Osteoblast (primary cell): Measurements from ENCODE around the gene P4HA3. TPM values are rescaled to one million over a fixed set of nuclear protein-coding genes. Genes with fewer than 3 reads are reported as not detected.
A peak's percentile ranks its signal among the peaks of the same experiment; 100 is the strongest.

Experiments
- DNase-seq: peaks from one replicate; pipeline ENCODE4 v3.0.0; 2011; ENCODE audit warnings: low spot score, mixed read lengths; ENCODE audit not compliant: insufficient read length; ENCODE audit errors: missing footprints
- H2AFZ ChIP-seq: 2 replicates; pipeline ENCODE4 v1.6.0; 2011; ENCODE audit warnings: mild to moderate bottlenecking, low read length
- H3K27ac ChIP-seq: 2 replicates; pipeline ENCODE4 v1.5.1; 2011; ENCODE audit warnings: mild to moderate bottlenecking, low read depth, low read length, moderate library complexity
- H3K27me3 ChIP-seq: 2 replicates; pipeline ENCODE4 v1.6.0; 2012; ENCODE audit warnings: mild to moderate bottlenecking, control low read depth, inconsistent platforms, low read length, moderate library complexity; ENCODE audit not compliant: insufficient read depth
- H3K36me3 ChIP-seq: 2 replicates; pipeline ENCODE4 v1.5.1; 2011; ENCODE audit warnings: mild to moderate bottlenecking, low read length, control low read depth, moderate library complexity; ENCODE audit not compliant: insufficient read depth
- H3K4me1 ChIP-seq: 2 replicates; pipeline ENCODE4 v1.5.1; 2011; ENCODE audit warnings: mild to moderate bottlenecking, low read length, control low read depth, moderate library complexity; ENCODE audit not compliant: insufficient read depth
- H3K4me2 ChIP-seq: 2 replicates; pipeline ENCODE4 v1.6.0; 2011; ENCODE audit warnings: mild to moderate bottlenecking, low read length; ENCODE audit not compliant: insufficient read depth
- H3K4me3 ChIP-seq: fragments of 200-600 bp; sonication (generic); 3 replicates; pipeline ENCODE4 v1.5.1; 2012; ENCODE audit warnings: mild to moderate bottlenecking, low read length, inconsistent platforms; ENCODE audit not compliant: insufficient read depth
- H3K79me2 ChIP-seq: 2 replicates; pipeline ENCODE4 v1.6.0; 2012; ENCODE audit warnings: mild to moderate bottlenecking, low read length, control low read depth, inconsistent platforms; ENCODE audit not compliant: insufficient read depth
- H3K9me3 ChIP-seq: 2 replicates; pipeline ENCODE4 v1.5.1; 2011; ENCODE audit warnings: low read depth, low read length, control low read depth
- H4K20me1 ChIP-seq: 2 replicates; pipeline ENCODE4 v1.6.0; 2012; ENCODE audit warnings: mild to moderate bottlenecking, low read length, control low read depth; ENCODE audit not compliant: insufficient read depth
- total RNA-seq: library from RNA; depleted of rRNA; stranded (reverse); fragments of >200 nt; gene quantifications from 2 replicates; pipeline ENCODE4 v1.2.3, GENCODE V29; 2012
- TF ChIP-seq, protein P1 (sequence below): IDR thresholded peaks from 2 replicates; pipeline ENCODE4 v1.5.1; 2011; ENCODE audit warnings: mild to moderate bottlenecking, low read depth, low read length, moderate library complexity; ENCODE audit errors: extremely low read depth

P4HA3 gene
- total RNA-seq, 1 donor: 8.7 TPM

DNA sequence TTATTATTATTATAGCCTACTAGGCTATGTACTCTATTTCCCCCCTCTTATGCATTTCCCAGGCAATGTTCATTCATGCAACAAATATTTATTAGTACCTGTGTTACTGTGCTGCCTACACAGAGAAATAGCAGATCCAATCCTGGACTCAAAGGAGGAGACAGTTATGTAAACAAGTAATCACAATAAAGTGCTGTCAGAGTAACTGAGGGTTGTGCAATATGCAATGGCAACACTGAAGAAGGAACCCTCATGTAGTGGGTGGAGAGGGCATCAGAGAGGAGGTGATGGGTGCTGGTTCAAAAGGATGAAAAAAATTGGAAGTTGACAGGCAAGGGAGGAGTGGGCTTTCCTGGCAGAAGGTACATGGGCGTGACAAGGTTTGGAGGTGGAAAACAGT is 886 bp upstream of the P4HA3 start:
- H3K4me2 ChIP-seq: no peak overlapping the region
- no peak overlapping the region for H3K27ac ChIP-seq
- no peaks in the 10 kb centered on the region for H3K9me3 ChIP-seq
- peaks cover 3% of the 10 kb centered on the region for H3K79me2 ChIP-seq
- no peak overlapping the region for H3K4me3 ChIP-seq
- H4K20me1 ChIP-seq: no peaks in the 10 kb centered on the region
- no peak overlapping the region for H2AFZ ChIP-seq
- TF ChIP-seq, protein P1, sequence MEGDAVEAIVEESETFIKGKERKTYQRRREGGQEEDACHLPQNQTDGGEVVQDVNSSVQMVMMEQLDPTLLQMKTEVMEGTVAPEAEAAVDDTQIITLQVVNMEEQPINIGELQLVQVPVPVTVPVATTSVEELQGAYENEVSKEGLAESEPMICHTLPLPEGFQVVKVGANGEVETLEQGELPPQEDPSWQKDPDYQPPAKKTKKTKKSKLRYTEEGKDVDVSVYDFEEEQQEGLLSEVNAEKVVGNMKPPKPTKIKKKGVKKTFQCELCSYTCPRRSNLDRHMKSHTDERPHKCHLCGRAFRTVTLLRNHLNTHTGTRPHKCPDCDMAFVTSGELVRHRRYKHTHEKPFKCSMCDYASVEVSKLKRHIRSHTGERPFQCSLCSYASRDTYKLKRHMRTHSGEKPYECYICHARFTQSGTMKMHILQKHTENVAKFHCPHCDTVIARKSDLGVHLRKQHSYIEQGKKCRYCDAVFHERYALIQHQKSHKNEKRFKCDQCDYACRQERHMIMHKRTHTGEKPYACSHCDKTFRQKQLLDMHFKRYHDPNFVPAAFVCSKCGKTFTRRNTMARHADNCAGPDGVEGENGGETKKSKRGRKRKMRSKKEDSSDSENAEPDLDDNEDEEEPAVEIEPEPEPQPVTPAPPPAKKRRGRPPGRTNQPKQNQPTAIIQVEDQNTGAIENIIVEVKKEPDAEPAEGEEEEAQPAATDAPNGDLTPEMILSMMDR: no peak
- no peaks in the 10 kb centered on the region for H3K36me3 ChIP-seq
- peaks cover 12% of the 10 kb centered on the region for H3K4me1 ChIP-seq
- DNase-seq: no peak
- H3K27me3 ChIP-seq: no peaks in the 10 kb centered on the region

DNA sequence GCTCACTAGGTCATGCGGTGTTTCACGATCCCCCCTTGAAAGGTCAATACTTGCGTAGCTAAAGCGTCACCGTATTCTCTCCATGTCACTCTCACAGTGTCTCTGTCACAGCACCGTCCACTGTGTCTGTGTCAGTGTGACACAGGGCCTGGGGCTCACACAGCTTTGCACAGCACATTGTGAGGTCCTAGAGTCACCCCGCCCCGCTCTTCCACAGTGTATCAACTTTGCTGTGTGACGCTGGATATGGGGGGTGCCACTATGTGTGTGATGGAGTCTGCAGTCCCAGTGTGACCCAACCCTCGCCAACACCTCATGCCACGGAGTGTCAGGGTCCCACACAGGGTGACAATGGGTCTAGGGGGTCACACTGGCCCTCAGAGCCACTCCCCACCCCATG is 583 bp downstream of the P4HA3 start:
- Histone ChIP-seq H3K4me3 (peak overlapping the region; percentile 74), H3K27ac (no peak overlapping the region), H2AFZ (peak overlapping the region; percentile 66), H3K79me2 (peaks cover 3% of the 10 kb centered on the region), H3K27me3 (no peaks in the 10 kb centered on the region), H4K20me1 (no peaks in the 10 kb centered on the region), H3K9me3 (no peaks in the 10 kb centered on the region), H3K4me2 (peak overlapping the region; percentile 75), H3K36me3 (no peaks in the 10 kb centered on the region), H3K4me1 (peaks cover 15% of the 10 kb centered on the region)
- no peak for DNase-seq
- TF ChIP-seq, protein P1: no peak

GRCh38 chr11:74307434-74307833 is 4.0 kb downstream of the P4HA3 start:
- Histone ChIP-seq H3K9me3 (no peaks in the 10 kb centered on the region), H3K4me2 (no peak overlapping the region), H3K4me1 (peaks cover 15% of the 10 kb centered on the region), H3K79me2 (peaks cover 3% of the 10 kb centered on the region), H2AFZ (no peak overlapping the region), H3K27me3 (no peaks in the 10 kb centered on the region), H3K36me3 (no peaks in the 10 kb centered on the region), H3K27ac (no peak overlapping the region), H4K20me1 (no peaks in the 10 kb centered on the region), H3K4me3 (no peak overlapping the region)
- DNase-seq: no peak
- TF ChIP-seq, protein P1: no peak

DNA sequence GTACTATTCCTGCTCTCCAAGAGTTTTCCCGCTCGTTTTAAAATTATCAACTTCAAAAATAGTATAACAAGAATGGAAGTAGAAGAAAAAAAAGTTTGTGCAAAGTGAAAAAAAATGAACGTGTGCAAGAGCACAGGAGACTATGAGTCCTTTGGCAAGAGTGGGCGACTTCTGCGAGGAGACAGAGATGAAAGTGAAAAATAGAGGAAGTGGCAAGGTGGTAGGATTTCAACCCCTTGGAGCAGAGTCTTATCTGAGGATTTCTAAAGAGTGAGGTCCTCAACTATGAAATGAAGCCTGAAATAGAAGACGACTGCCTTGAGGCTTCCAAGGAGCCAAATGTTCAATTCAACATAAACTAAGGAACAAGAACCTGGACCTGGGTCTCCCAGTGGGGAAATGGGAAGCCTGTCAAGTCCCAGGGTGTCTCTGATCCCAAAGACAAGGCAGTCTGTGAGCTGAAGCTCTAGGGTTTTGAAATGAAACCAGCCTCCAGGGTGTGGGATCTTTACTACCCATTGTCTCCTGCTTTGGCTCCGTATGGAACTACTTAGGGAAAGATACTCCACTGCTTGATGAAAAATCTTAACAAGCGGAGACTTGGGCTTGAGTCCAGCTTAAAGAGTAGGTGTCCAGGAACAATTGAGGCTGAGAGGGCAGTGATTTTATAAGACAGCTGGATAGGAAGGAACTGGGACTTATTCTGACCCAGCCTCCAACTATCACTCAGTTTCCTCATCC is 4.8 kb downstream of the P4HA3 start:
- Histone ChIP-seq H4K20me1 (no peaks in the 10 kb centered on the region), H3K4me2 (no peak overlapping the region), H3K4me3 (no peak overlapping the region), H3K27ac (no peak overlapping the region), H3K4me1 (peaks cover 15% of the 10 kb centered on the region), H3K9me3 (no peaks in the 10 kb centered on the region), H3K36me3 (no peaks in the 10 kb centered on the region), H3K79me2 (peaks cover 3% of the 10 kb centered on the region), H2AFZ (no peak overlapping the region), H3K27me3 (no peaks in the 10 kb centered on the region)
- peak; percentile 64 for DNase-seq
- TF ChIP-seq, protein P1: no peak
